ENCODE measurements around the gene METRNL. TPM values are rescaled to one million over a fixed set of nuclear protein-coding genes. Genes with fewer than 3 reads are reported as not detected.

METRNL gene
- total RNA-seq, 2 donors from 2014 or later: 141 to 180 TPM

- no peak for TF ChIP-seq CTCF (IDR thresholded peaks at IDR 0.05)
- H3K9me3 ChIP-seq: no peaks in the 10 kb centered on the region
- peak overlapping the region; percentile 90 for H3K4me3 ChIP-seq
- no peaks in the 10 kb centered on the region for H3K36me3 ChIP-seq
- peaks cover 11 to 37% of the 10 kb centered on the region in 2 donors for H3K4me1 ChIP-seq (ENCODE audit: control insufficient read depth in 1 of 2, low read depth in 2 of 2)
- H3K27ac ChIP-seq: no peak overlapping the region
- ATAC-seq (ENCODE audit: insufficient number of reproducible peaks, low FRiP score, low read depth): no peak
- H3K27me3 ChIP-seq (replicated peaks; ENCODE audit: insufficient read depth): no peaks in the 10 kb centered on the region
- no peak for DNase-seq (ENCODE audit: low spot score)
Observed at GRCh38 chr17:83077939-83078338, 1.5 kb upstream of the METRNL start.

- no peaks in the 10 kb centered on the region for H3K36me3 ChIP-seq
- peak overlapping the region; percentile 61 to 71 for H3K27ac ChIP-seq
- no peak for TF ChIP-seq CTCF (IDR thresholded peaks at IDR 0.05)
- DNase-seq (ENCODE audit: low spot score): no peak
- H3K27me3 ChIP-seq (replicated peaks; ENCODE audit: insufficient read depth): no peaks in the 10 kb centered on the region
- no peak for ATAC-seq (ENCODE audit: insufficient number of reproducible peaks, low FRiP score, low read depth)
- peaks cover 19 to 44% of the 10 kb centered on the region in 2 donors for H3K4me1 ChIP-seq (ENCODE audit: control insufficient read depth in 1 of 2, low read depth in 2 of 2)
- H3K9me3 ChIP-seq: no peaks in the 10 kb centered on the region
- H3K4me3 ChIP-seq: peak overlapping the region; percentile 90
Observed at GRCh38 chr17:83078378-83079351, 744 bp upstream of the METRNL start.

- Histone ChIP-seq H3K27ac (peak overlapping the region; percentile 87 to 94), H3K36me3 (peaks cover under 1% of the 10 kb centered on the region), H3K4me1 (ENCODE audit: control insufficient read depth in 1 of 2, low read depth in 2 of 2) (peaks cover 31 to 57% of the 10 kb centered on the region in 2 donors), H3K27me3 (replicated peaks; ENCODE audit: insufficient read depth) (no peaks in the 10 kb centered on the region), H3K4me3 (peak overlapping the region; percentile 96), H3K9me3 (no peaks in the 10 kb centered on the region)
- TF ChIP-seq CTCF (IDR thresholded peaks at IDR 0.05): no peak
- DNase-seq (ENCODE audit: low spot score): no peak
- ATAC-seq (ENCODE audit: insufficient number of reproducible peaks, low FRiP score, low read depth): no peak
Observed at GRCh38 chr17:83079766-83080578, 563 bp downstream of the METRNL start.

DNA sequence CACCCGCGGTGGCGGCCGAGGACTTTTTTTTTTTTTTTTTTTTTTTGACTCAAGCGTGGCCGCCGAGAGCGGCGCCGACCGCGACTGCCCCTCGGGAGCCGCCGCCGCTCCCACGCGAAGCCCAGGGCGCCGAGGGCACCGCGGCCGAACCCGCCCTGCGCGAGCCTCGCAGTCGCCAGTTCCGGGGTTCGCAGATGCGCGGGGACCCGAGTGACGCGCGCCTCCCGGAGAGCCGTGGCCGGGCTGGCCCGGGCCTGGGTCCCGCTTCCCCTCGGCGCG lies 1.1 kb downstream of the METRNL start:
- no peaks in the 10 kb centered on the region for H3K9me3 ChIP-seq
- ATAC-seq (ENCODE audit: insufficient number of reproducible peaks, low FRiP score, low read depth): no peak
- TF ChIP-seq CTCF (IDR thresholded peaks at IDR 0.05): no peak
- peak overlapping the region; percentile 96 for H3K4me3 ChIP-seq
- H3K4me1 ChIP-seq (ENCODE audit: control insufficient read depth in 1 of 2, low read depth in 2 of 2): peaks cover 33 to 63% of the 10 kb centered on the region in 2 donors
- DNase-seq (ENCODE audit: low spot score): no peak
- H3K27ac ChIP-seq: peak overlapping the region; percentile 87 to 94
- peaks cover 6% of the 10 kb centered on the region for H3K36me3 ChIP-seq
- no peaks in the 10 kb centered on the region for H3K27me3 ChIP-seq (replicated peaks; ENCODE audit: insufficient read depth)

Measured in thoracic aorta (tissue), 2 donors.